ENCODE measurements around the gene PLEKHG7.

DNA sequence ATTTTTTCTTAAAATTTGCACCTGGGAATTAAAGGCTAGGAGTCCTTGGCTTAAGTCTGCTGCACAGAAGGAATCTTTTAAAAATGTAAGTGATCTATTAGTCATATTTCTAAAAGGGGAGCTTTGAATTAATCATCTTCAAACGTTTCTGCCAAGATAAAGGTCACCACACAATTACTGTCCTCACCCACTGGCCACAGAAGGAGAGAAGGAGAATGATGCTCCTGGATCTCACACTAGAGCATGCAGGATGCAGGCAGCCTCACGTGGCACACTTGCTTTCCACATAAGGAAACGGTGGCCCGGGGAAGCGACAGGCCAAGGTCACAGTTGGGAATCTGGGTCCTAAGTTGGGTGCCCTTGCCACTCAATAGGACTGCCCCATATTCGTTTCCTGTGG lies 16.9 kb downstream of the PLEKHG7 start:
- TF ChIP-seq POLR2A (IDR thresholded peaks at IDR 0.05) (no peak), CTCF (IDR thresholded peaks at IDR 0.05) (no peak)

Measured in esophagus squamous epithelium (tissue), 4 donors.